GM23338 (cell line): ENCODE data around the gene APOH. TPM values are rescaled to one million over a fixed set of nuclear protein-coding genes. Genes with fewer than 3 reads are reported as not detected.

Experiments
- ATAC-seq: fragments of 200-7000 bp; cut with Tn5 transposase; 3 replicates; pipeline ENCODE4 v1.9.1; 2020
- DNase-seq: peaks from one replicate; pipeline ENCODE4 v3.0.0-alpha.2; 2015; ENCODE audit warnings: low spot score
- H2AFZ ChIP-seq: fragments of 200-600 bp; sonication (generic); 2 replicates; pipeline ENCODE4 v1.8.0; 2016; ENCODE audit warnings: antibody characterized with exemption, mild to moderate bottlenecking, moderate library complexity
- H3F3A ChIP-seq: fragments of 200-600 bp; sonication (generic); replicated peaks from 2 replicates; pipeline ENCODE4 v1.8.0; 2017; ENCODE audit warnings: antibody characterized with exemption, mixed run types, low read depth
- H3K27ac ChIP-seq: fragments of 200-600 bp; sonication (generic); 2 replicates; pipeline ENCODE4 v1.6.1; 2016; ENCODE audit warnings: low read depth
- H3K27me3 ChIP-seq: fragments of 200-600 bp; sonication (generic); 2 replicates; pipeline ENCODE4 v1.8.0; 2016; ENCODE audit warnings: mild to moderate bottlenecking, mixed run types, moderate library complexity; ENCODE audit not compliant: insufficient read depth
- H3K36me3 ChIP-seq: fragments of 200-600 bp; sonication (generic); 2 replicates; pipeline ENCODE4 v1.8.0; 2016; ENCODE audit warnings: mild to moderate bottlenecking; ENCODE audit not compliant: insufficient read depth
- H3K4me1 ChIP-seq: fragments of 200-600 bp; sonication (generic); 2 replicates; pipeline ENCODE4 v1.8.0; 2016; ENCODE audit warnings: mild to moderate bottlenecking, moderate library complexity; ENCODE audit not compliant: insufficient read depth
- H3K4me2 ChIP-seq: fragments of 200-600 bp; sonication (generic); 2 replicates; pipeline ENCODE4 v1.7.1; 2017; ENCODE audit warnings: mixed run types
- H3K4me3 ChIP-seq: fragments of 200-600 bp; sonication (generic); 2 replicates; pipeline ENCODE4 v1.6.1; 2016; ENCODE audit warnings: mixed run types
- H3K79me2 ChIP-seq: fragments of 200-600 bp; sonication (generic); replicated peaks from 2 replicates; pipeline ENCODE4 v1.8.0; 2017; ENCODE audit warnings: mild to moderate bottlenecking; ENCODE audit not compliant: insufficient read depth
- H3K9me2 ChIP-seq: fragments of 200-600 bp; sonication (generic); 2 replicates; pipeline ENCODE4 v1.8.0; 2017; ENCODE audit not compliant: insufficient read depth
- H4K20me1 ChIP-seq: fragments of 200-600 bp; sonication (generic); replicated peaks from 2 replicates; pipeline ENCODE4 v1.8.0; 2017; ENCODE audit warnings: mild to moderate bottlenecking; ENCODE audit not compliant: insufficient read depth
- H3K27ac Mint-ChIP-seq: 2 replicates; pipeline ENCODE4 v1.8.0; 2020; ENCODE audit warnings: inconsistent platforms, mild to moderate bottlenecking, moderate library complexity, mixed read lengths
- H3K27me3 Mint-ChIP-seq: 3 replicates; pipeline ENCODE4 v1.8.0; 2022; ENCODE audit warnings: low read depth, mild to moderate bottlenecking, moderate library complexity, mixed read lengths, inconsistent platforms; ENCODE audit not compliant: insufficient read depth, poor library complexity
- H3K36me3 Mint-ChIP-seq: 3 replicates; pipeline ENCODE4 v1.8.0; 2021; ENCODE audit warnings: low read depth, mild to moderate bottlenecking, inconsistent platforms, moderate library complexity, mixed read lengths
- H3K4me1 Mint-ChIP-seq: 3 replicates; pipeline ENCODE4 v1.8.0; 2020; ENCODE audit warnings: mild to moderate bottlenecking, inconsistent platforms, mixed read lengths
- H3K4me3 Mint-ChIP-seq: 3 replicates; pipeline ENCODE4 v1.8.0; 2021; ENCODE audit warnings: moderate library complexity, mild to moderate bottlenecking, inconsistent platforms, mixed read lengths
- H3K9me3 Mint-ChIP-seq: 3 replicates; pipeline ENCODE4 v1.8.0; 2020; ENCODE audit warnings: moderate library complexity, mild to moderate bottlenecking, inconsistent platforms, mixed read lengths
- CREB1 ChIP-seq: fragments of 250-450 bp; sonication (Bioruptor Pico); IDR thresholded peaks from 2 replicates; pipeline ENCODE4 v1.5.0; 2020; ENCODE audit warnings: low read depth, mild to moderate bottlenecking, moderate library complexity
- CTCF ChIP-seq, 2 experiments: fragments of 200-600 bp in 1 of 2; sonication (generic) in 1 of 2; conservative IDR thresholded peaks; 2 replicates each; pipeline versions ENCODE4 v1.5.1 to v1.6.1; 2016 to 2017; ENCODE audit warnings: antibody characterized with exemption in 2 of 2, low read depth in 2 of 2, mild to moderate bottlenecking in 2 of 2, moderate library complexity in 1 of 2
- EZH2phosphoT487 ChIP-seq: fragments of 200-600 bp; sonication (generic); IDR thresholded peaks from one replicate; pipeline ENCODE4 v1.8.1; 2018; ENCODE audit warnings: antibody characterized with exemption; ENCODE audit not compliant: unreplicated experiment
- JUNB ChIP-seq: IDR thresholded peaks from one replicate; pipeline ENCODE4 v1.6.1; 2016; ENCODE audit warnings: antibody characterized with exemption; ENCODE audit not compliant: unreplicated experiment
- ZNF114 ChIP-seq: fragments of 250-450 bp; sonication (Bioruptor Pico); IDR thresholded peaks from 2 replicates; pipeline ENCODE4 v1.5.0; 2020; ENCODE audit warnings: mild to moderate bottlenecking, moderate library complexity
- ZNF462 ChIP-seq: fragments of 250-450 bp; sonication (Bioruptor Pico); IDR thresholded peaks from 2 replicates; pipeline ENCODE4 v1.5.0; 2020; ENCODE audit warnings: mild to moderate bottlenecking, moderate library complexity
- polyA plus RNA-seq: library from polyadenylated mRNA; unstranded; fragments of >200 nt; fragmentation: Nextera tagmentation; extraction: Ambion mirVana; gene quantifications from 2 replicates; pipeline ENCODE4 v1.2.1, GENCODE V29; 2016
- total RNA-seq: library from RNA; depleted of rRNA; stranded (reverse); fragments of >200 nt; shearing (Covaris generic); gene quantifications from 2 replicates; pipeline ENCODE4 v1.2.3, GENCODE V29; 2014

Gene APOH
- total and polyA plus RNA-seq, 2 experiments from 2014 or later, result not detected

GRCh38 chr17:66211047-66211810 is 18.0 kb downstream of the APOH start (continued):
- TF ChIP-seq ZNF462, result no peak

GRCh38 chr17:66210208-66210574 is 19.0 kb downstream of the APOH start:
- H3K27me3 ChIP-seq, result no peaks in the 10 kb centered on the region
- Mint-ChIP-seq H3K4me3 (no peak overlapping the region), H3K27me3 (no peaks in the 10 kb centered on the region), H3K27ac (no peak overlapping the region), H3K4me1 (peaks cover 8% of the 10 kb centered on the region), H3K9me3 (peaks cover 8% of the 10 kb centered on the region; the same call in 2 of the 3 replicates), H3K36me3 (peaks cover 7% of the 10 kb centered on the region; the same call in 2 of the 3 replicates)
- H3K4me1 ChIP-seq, result peaks cover 7% of the 10 kb centered on the region; the same call in 1 of the 2 replicates
- peaks cover 31% of the 10 kb centered on the region for H3K9me2 ChIP-seq
- H3K4me3 ChIP-seq, result no peak overlapping the region
- 0 out of 2 replicates have a peak overlapping the region, but pooled peaks have one; percentile 6 for H2AFZ ChIP-seq
- ATAC-seq, result no peak
- H4K20me1 ChIP-seq, result no peaks in the 10 kb centered on the region
- no peak for DNase-seq
- H3F3A ChIP-seq, result no peaks in the 10 kb centered on the region
- H3K27ac ChIP-seq, result no peak overlapping the region
- H3K4me2 ChIP-seq, result peak overlapping the region; percentile 23; the same call in 1 of the 2 replicates
- H3K79me2 ChIP-seq, result no peaks in the 10 kb centered on the region
- peaks cover 4% of the 10 kb centered on the region; the same call in 1 of the 2 replicates for H3K36me3 ChIP-seq
- no peak for TF ChIP-seq EZH2phosphoT487
- no peak for TF ChIP-seq ZNF462
- TF ChIP-seq CREB1 (CRISPR knock-in tag), result no peak
- no peak for TF ChIP-seq CTCF (conservative IDR thresholded peaks at IDR 0.05; ENCODE audit: low read depth in 2 of 2)
- no peak for TF ChIP-seq JUNB
- no peak for TF ChIP-seq ZNF114
